Endothelial cell of umbilical vein (primary cell): ENCODE data around the gene NATD1.
A peak's percentile ranks its signal among the peaks of the same experiment; 100 is the strongest.

ENCODE experiments used
- CTCF ChIP-seq, 2 donors: IDR thresholded peaks; 1 replicate in 1 of 2; 2 replicates in 1 of 2; pipeline ENCODE4 v1.5.1; 2011; ENCODE audit warnings: low read length in 2 of 2, mild to moderate bottlenecking in 2 of 2, moderate library complexity in 2 of 2, control low read depth in 1 of 2, inconsistent platforms in 1 of 2, low read depth in 1 of 2; ENCODE audit not compliant: insufficient read depth in 1 of 2; ENCODE audit errors: extremely low read depth in 1 of 2
- EZH2 ChIP-seq: IDR thresholded peaks from 2 replicates; pipeline ENCODE4 v1.6.1; 2012; ENCODE audit warnings: borderline replicate concordance, low read depth, mild to moderate bottlenecking, moderate library complexity, low read length, inconsistent platforms; ENCODE audit not compliant: severe bottlenecking
- FOS ChIP-seq: IDR thresholded peaks from 2 replicates; pipeline ENCODE4 v1.6.1; 2011; ENCODE audit warnings: mild to moderate bottlenecking, low read length, moderate library complexity, borderline replicate concordance; ENCODE audit not compliant: insufficient read depth
- GATA2 ChIP-seq: IDR thresholded peaks from 2 replicates; pipeline ENCODE4 v1.7.0; 2011; ENCODE audit warnings: low read depth, mild to moderate bottlenecking, moderate library complexity, mixed read lengths, low read length; ENCODE audit not compliant: insufficient read length, insufficient read depth
- MAX ChIP-seq: IDR thresholded peaks from 2 replicates; pipeline ENCODE4 v1.6.1; 2011; ENCODE audit not compliant: insufficient read depth, insufficient read length
- MYC ChIP-seq: IDR thresholded peaks from one replicate; pipeline ENCODE4 v1.6.1; 2011; ENCODE audit warnings: mild to moderate bottlenecking, low read depth, low read length
- POLR2A ChIP-seq: IDR thresholded peaks from 2 replicates; pipeline ENCODE4 v1.6.1; 2012; ENCODE audit warnings: low read depth, mild to moderate bottlenecking, control low read depth, low read length
- POLR2AphosphoS5 ChIP-seq: IDR thresholded peaks from 2 replicates; pipeline ENCODE4 v1.6.1; 2012; ENCODE audit warnings: low read depth, mild to moderate bottlenecking, control low read depth, low read length, moderate library complexity; ENCODE audit not compliant: insufficient read depth

- TF ChIP-seq POLR2A (peak; percentile 82), CTCF (IDR thresholded peaks at IDR 0.05; ENCODE audit: extremely low read depth in 1 of 2, insufficient read depth in 1 of 2, low read depth in 1 of 2, low read length in 2 of 2) (no peak), EZH2 (no peak), FOS (peak; percentile 26), POLR2AphosphoS5 (peak; percentile 93), MAX (no peak), MYC (no peak), GATA2 (no peak)
Observed at GRCh38 chr17:21284319-21285163, 31.3 kb upstream of the NATD1 start, which contains the start of gene MAP2K3.
